Measurements from ENCODE around the gene CPVL.

CPVL gene

DNA sequence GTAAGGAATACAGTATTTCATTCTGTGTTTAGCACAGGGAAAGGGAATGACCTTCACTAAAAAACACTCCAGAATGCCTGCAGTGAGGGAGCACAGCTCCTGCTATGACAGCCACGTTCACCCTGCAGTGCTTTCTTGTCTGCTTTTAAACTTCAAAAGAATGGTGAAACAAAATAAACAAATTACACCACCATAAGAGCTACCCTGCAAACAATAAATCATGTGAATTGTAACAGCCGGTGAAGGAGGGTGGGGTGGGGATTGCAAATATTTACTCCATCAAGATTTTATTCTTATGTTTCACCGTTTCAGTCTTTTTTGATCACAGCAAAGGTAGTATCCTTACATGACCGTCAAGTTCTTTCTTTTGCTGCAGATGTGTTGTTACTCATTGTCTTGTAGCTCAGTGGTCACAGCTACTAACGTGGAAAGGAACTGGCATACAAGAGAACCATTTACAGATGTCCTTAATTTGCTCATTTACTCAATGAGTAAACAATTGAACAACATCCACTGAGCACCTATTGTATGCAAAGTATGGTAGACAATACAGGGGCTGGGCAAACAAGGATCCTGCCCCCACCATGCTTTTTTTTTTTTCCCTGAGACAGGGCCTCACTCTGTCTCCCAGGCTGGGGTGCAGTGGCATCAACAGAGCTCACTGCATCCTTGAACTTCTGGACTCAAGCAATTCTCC, 44.2 kb upstream of the CPVL start (continued):
- TF ChIP-seq ZNF324 (tag by site-specific recombination; IDR thresholded peaks at IDR 0.05) (no peak), ZNF132 (tag by site-specific recombination; IDR thresholded peaks at IDR 0.05; ENCODE audit: borderline replicate concordance) (no peak), ZNF266 (tag by site-specific recombination; IDR thresholded peaks at IDR 0.05; ENCODE audit: low read depth) (no peak), SETDB1 (IDR thresholded peaks at IDR 0.05; ENCODE audit: insufficient read length, low read length) (no peak), ZNF248 (tag by site-specific recombination; IDR thresholded peaks at IDR 0.05) (no peak), KLF1 (tag by site-specific recombination; IDR thresholded peaks at IDR 0.05) (no peak), ZNF510 (tag by site-specific recombination; IDR thresholded peaks at IDR 0.05; ENCODE audit: insufficient replicate concordance) (no peak), ZSCAN16 (tag by site-specific recombination; IDR thresholded peaks at IDR 0.05) (no peak), ZFP3 (tag by site-specific recombination; IDR thresholded peaks at IDR 0.05; ENCODE audit: low read depth) (no peak), OVOL3 (tag by site-specific recombination; IDR thresholded peaks at IDR 0.05) (no peak), BCL11A (tag by site-specific recombination; IDR thresholded peaks at IDR 0.05; ENCODE audit: low read depth) (peak; percentile 32; the same call in 1 of the 2 replicates), SP2 (tag by site-specific recombination; IDR thresholded peaks at IDR 0.05) (no peak), ZNF660 (tag by site-specific recombination; IDR thresholded peaks at IDR 0.05) (no peak), ZNF560 (tag by site-specific recombination; IDR thresholded peaks at IDR 0.05; ENCODE audit: borderline replicate concordance) (no peak), ZNF548 (tag by site-specific recombination; IDR thresholded peaks at IDR 0.05) (no peak), ZNF585B (tag by site-specific recombination; IDR thresholded peaks at IDR 0.05) (no peak), ZNF121 (tag by site-specific recombination; IDR thresholded peaks at IDR 0.05) (no peak), ZNF830 (tag by site-specific recombination; IDR thresholded peaks at IDR 0.05; ENCODE audit: low read depth) (no peak), ZBTB21 (tag by site-specific recombination; IDR thresholded peaks at IDR 0.05) (0 out of 2 replicates have a peak, but pooled peaks have one; percentile 16), ZNF184 (tag by site-specific recombination; IDR thresholded peaks at IDR 0.05) (no peak)
- TF ChIP-seq, protein P1, sequence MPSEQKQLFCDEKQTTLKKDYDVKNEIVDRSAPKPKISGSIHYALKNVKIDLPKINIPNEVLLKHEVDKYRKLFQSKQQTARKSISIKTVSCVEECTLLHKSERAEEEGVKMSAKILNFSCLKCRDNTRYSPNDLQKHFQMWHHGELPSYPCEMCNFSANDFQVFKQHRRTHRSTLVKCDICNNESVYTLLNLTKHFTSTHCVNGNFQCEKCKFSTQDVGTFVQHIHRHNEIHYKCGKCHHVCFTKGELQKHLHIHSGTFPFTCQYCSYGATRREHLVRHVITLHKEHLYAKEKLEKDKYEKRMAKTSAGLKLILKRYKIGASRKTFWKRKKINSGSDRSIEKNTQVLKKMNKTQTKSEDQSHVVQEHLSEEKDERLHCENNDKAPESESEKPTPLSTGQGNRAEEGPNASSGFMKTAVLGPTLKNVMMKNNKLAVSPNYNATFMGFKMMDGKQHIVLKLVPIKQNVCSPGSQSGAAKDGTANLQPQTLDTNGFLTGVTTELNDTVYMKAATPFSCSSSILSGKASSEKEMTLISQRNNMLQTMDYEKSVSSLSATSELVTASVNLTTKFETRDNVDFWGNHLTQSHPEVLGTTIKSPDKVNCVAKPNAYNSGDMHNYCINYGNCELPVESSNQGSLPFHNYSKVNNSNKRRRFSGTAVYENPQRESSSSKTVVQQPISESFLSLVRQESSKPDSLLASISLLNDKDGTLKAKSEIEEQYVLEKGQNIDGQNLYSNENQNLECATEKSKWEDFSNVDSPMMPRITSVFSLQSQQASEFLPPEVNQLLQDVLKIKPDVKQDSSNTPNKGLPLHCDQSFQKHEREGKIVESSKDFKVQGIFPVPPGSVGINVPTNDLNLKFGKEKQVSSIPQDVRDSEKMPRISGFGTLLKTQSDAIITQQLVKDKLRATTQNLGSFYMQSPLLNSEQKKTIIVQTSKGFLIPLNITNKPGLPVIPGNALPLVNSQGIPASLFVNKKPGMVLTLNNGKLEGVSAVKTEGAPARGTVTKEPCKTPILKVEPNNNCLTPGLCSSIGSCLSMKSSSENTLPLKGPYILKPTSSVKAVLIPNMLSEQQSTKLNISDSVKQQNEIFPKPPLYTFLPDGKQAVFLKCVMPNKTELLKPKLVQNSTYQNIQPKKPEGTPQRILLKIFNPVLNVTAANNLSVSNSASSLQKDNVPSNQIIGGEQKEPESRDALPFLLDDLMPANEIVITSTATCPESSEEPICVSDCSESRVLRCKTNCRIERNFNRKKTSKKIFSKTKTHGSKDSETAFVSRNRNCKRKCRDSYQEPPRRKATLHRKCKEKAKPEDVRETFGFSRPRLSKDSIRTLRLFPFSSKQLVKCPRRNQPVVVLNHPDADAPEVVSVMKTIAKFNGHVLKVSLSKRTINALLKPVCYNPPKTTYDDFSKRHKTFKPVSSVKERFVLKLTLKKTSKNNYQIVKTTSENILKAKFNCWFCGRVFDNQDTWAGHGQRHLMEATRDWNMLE (tag by site-specific recombination; conservative IDR thresholded peaks at IDR 0.05; ENCODE audit: low read depth), result no peak
- TF ChIP-seq, protein P2, sequence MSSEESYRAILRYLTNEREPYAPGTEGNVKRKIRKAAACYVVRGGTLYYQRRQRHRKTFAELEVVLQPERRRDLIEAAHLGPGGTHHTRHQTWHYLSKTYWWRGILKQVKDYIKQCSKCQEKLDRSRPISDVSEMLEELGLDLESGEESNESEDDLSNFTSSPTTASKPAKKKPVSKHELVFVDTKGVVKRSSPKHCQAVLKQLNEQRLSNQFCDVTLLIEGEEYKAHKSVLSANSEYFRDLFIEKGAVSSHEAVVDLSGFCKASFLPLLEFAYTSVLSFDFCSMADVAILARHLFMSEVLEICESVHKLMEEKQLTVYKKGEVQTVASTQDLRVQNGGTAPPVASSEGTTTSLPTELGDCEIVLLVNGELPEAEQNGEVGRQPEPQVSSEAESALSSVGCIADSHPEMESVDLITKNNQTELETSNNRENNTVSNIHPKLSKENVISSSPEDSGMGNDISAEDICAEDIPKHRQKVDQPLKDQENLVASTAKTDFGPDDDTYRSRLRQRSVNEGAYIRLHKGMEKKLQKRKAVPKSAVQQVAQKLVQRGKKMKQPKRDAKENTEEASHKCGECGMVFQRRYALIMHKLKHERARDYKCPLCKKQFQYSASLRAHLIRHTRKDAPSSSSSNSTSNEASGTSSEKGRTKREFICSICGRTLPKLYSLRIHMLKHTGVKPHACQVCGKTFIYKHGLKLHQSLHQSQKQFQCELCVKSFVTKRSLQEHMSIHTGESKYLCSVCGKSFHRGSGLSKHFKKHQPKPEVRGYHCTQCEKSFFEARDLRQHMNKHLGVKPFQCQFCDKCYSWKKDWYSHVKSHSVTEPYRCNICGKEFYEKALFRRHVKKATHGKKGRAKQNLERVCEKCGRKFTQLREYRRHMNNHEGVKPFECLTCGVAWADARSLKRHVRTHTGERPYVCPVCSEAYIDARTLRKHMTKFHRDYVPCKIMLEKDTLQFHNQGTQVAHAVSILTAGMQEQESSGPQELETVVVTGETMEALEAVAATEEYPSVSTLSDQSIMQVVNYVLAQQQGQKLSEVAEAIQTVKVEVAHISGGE (tag by site-specific recombination; conservative IDR thresholded peaks at IDR 0.05; ENCODE audit: low read depth), result no peak
- TF ChIP-seq, protein P3, sequence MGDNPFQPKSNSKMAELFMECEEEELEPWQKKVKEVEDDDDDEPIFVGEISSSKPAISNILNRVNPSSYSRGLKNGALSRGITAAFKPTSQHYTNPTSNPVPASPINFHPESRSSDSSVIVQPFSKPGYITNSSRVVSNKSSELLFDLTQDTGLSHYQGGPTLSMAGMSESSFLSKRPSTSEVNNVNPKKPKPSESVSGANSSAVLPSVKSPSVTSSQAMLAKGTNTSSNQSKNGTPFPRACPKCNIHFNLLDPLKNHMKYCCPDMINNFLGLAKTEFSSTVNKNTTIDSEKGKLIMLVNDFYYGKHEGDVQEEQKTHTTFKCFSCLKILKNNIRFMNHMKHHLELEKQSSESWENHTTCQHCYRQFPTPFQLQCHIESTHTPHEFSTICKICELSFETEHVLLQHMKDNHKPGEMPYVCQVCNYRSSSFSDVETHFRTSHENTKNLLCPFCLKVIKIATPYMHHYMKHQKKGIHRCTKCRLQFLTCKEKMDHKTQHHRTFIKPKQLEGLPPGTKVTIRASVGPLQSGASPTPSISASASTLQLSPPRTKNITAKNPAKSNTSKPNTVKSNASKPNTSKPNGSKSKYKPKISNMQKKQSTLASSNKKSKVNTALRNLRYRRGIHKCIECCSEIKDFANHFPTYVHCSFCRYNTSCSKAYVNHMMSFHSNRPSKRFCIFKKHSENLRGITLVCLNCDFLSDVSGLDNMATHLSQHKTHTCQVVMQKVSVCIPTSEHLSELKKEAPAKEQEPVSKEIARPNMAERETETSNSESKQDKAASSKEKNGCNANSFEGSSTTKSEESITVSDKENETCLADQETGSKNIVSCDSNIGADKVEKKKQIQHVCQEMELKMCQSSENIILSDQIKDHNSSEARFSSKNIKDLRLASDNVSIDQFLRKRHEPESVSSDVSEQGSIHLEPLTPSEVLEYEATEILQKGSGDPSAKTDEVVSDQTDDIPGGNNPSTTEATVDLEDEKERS (tag by site-specific recombination; IDR thresholded peaks at IDR 0.05), result no peak
- TF ChIP-seq, protein P4, sequence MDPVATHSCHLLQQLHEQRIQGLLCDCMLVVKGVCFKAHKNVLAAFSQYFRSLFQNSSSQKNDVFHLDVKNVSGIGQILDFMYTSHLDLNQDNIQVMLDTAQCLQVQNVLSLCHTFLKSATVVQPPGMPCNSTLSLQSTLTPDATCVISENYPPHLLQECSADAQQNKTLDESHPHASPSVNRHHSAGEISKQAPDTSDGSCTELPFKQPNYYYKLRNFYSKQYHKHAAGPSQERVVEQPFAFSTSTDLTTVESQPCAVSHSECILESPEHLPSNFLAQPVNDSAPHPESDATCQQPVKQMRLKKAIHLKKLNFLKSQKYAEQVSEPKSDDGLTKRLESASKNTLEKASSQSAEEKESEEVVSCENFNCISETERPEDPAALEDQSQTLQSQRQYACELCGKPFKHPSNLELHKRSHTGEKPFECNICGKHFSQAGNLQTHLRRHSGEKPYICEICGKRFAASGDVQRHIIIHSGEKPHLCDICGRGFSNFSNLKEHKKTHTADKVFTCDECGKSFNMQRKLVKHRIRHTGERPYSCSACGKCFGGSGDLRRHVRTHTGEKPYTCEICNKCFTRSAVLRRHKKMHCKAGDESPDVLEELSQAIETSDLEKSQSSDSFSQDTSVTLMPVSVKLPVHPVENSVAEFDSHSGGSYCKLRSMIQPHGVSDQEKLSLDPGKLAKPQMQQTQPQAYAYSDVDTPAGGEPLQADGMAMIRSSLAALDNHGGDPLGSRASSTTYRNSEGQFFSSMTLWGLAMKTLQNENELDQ (tag by site-specific recombination; IDR thresholded peaks at IDR 0.05; ENCODE audit: low read depth), result no peak
- TF ChIP-seq, protein P5, sequence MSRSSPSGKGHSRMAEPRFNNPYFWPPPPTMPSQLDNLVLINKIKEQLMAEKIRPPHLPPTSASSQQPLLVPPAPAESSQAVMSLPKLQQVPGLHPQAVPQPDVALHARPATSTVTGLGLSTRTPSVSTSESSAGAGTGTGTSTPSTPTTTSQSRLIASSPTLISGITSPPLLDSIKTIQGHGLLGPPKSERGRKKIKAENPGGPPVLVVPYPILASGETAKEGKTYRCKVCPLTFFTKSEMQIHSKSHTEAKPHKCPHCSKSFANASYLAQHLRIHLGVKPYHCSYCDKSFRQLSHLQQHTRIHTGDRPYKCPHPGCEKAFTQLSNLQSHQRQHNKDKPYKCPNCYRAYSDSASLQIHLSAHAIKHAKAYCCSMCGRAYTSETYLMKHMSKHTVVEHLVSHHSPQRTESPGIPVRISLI (tag by site-specific recombination; IDR thresholded peaks at IDR 0.05), result no peak

All from HEK293 (cell line).